IPS-NIHi7 (cell line): ENCODE data around the gene DEF6.
"Not testable (repeated sequence)": the region's sequence is repeated elsewhere in the genome, so short reads cannot be mapped to it uniquely, and the experiment has no call there.

Experiments
- DNase-seq: peaks from one replicate; pipeline ENCODE4 v3.0.0; 2012; ENCODE audit warnings: mixed read lengths; ENCODE audit errors: extremely low spot score

DEF6 gene

GRCh38 chr6:35278708-35279107 lies 18.9 kb upstream of the DEF6 start:
- DNase-seq = no peak

- no peak for DNase-seq
These were observed 16.7 kb upstream of the DEF6 start for GRCh38 chr6:35280903-35281302.

- DNase-seq = no peak
These were observed 15.1 kb upstream of the DEF6 start for GRCh38 chr6:35282472-35282871.

GRCh38 chr6:35283361-35283760 lies 14.3 kb upstream of the DEF6 start:
- no peak for DNase-seq

- no peak for DNase-seq
These were observed 9.8 kb upstream of the DEF6 start for GRCh38 chr6:35287671-35288396.

- no peak for DNase-seq
These were observed 8.8 kb upstream of the DEF6 start for GRCh38 chr6:35288834-35289233.

GRCh38 chr6:35291491-35291890 lies 6.1 kb upstream of the DEF6 start:
- DNase-seq = no peak

GRCh38 chr6:35292494-35292893 lies 5.1 kb upstream of the DEF6 start:
- DNase-seq = no peak

GRCh38 chr6:35293681-35294080 lies 3.9 kb upstream of the DEF6 start:
- no peak for DNase-seq

- peak; percentile 90 for DNase-seq
These were observed 3.2 kb upstream of the DEF6 start for GRCh38 chr6:35294308-35294945.

GRCh38 chr6:35295036-35295435 lies 2.6 kb upstream of the DEF6 start:
- no peak for DNase-seq

GRCh38 chr6:35295521-35296315 lies 1.9 kb upstream of the DEF6 start:
- no peak for DNase-seq

- DNase-seq = no peak
These were observed 552 bp upstream of the DEF6 start for GRCh38 chr6:35296931-35297600.

GRCh38 chr6:35298625-35299140 lies 1.1 kb downstream of the DEF6 start:
- no peak for DNase-seq

- DNase-seq = no peak
These were observed 2.1 kb downstream of the DEF6 start for GRCh38 chr6:35299674-35300073.

GRCh38 chr6:35300848-35301247 lies 3.2 kb downstream of the DEF6 start:
- DNase-seq = no peak

GRCh38 chr6:35302604-35303241 lies 5.1 kb downstream of the DEF6 start:
- DNase-seq = peak; percentile 87

GRCh38 chr6:35304299-35304698 lies 6.7 kb downstream of the DEF6 start:
- DNase-seq = no peak

- no peak for DNase-seq
These were observed 7.5 kb downstream of the DEF6 start for GRCh38 chr6:35305117-35305516.

- DNase-seq = not testable (repeated sequence)
These were observed 9.5 kb downstream of the DEF6 start for GRCh38 chr6:35307138-35307537.

- DNase-seq = not testable (repeated sequence)
These were observed 10.9 kb downstream of the DEF6 start for GRCh38 chr6:35308543-35308942.
